ENCODE results near the gene PREP.
"Not testable (repeated sequence)": the region's sequence is repeated elsewhere in the genome, so short reads cannot be mapped to it uniquely, and the experiment has no call there.

PREP gene

GRCh38 chr6:105402939-105403935 lies at the start of gene PREP:
Gene PREP (minus strand): TSS chr6:105403082. CDS start chr6:105402891, 191 bp downstream.
- peak; percentile 87 for DNase-seq

DNA sequence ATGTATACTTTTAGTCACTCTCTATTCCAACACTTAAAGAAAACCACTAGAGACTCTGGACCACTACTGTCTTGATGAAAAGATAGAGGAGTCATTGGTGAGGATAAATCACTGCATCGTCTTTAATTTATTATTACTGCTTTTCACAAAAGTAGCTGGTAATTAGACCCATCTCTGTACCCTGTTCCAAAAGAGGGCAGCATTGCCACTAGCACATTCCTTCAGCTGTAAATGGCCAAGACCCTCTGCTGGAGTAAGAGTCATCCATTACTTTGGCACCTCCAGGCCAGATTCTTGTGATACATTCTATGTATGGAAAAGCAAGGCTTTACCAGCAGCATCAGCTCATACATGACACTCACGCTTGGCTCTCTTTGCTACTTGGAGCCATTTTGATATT lies 49.5 kb upstream of the PREP start:
- DNase-seq = no peak

- DNase-seq = no peak
Observed at GRCh38 chr6:105449756-105450390, 47.0 kb upstream of the PREP start.

GRCh38 chr6:105445481-105445880 lies 42.6 kb upstream of the PREP start:
- no peak for DNase-seq

DNA sequence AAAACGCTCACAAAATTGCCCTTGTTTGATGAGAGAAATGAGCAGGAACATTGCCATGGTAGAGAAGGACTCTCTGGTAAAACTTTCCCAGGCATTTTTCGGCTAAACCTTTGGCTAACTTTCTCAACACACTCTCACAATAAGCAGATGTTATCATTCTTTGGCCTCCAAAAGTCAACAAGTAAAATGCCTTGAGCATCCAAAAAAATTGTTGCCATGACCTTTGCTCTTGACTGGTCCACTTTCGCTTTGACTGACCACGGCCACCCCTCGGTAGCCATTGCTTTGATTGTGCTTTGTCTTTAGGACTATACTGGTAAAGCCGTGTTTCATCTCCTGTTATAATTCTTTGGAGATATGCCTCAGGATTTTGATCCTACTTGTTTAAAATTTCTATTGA lies 41.1 kb upstream of the PREP start:
- no peak for DNase-seq

DNA sequence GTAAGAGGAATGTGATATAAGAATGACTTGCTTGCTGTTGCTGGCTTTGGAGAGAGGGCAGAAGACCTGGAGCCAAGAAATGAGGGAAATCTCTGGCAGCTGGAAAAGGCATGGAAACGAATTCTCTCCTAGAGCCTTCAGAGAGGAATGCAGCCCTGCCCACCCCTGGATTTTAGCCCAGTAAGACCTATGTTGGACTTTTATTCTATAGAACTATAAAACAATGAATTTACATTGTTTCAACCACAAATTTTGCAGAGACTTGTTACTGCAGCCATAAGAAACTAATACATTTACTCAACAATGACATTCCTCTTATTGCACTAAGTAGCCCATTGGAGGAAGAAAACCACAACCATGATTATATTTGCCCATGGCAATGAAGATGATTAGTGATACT lies 39.5 kb upstream of the PREP start:
- DNase-seq = no peak

DNA sequence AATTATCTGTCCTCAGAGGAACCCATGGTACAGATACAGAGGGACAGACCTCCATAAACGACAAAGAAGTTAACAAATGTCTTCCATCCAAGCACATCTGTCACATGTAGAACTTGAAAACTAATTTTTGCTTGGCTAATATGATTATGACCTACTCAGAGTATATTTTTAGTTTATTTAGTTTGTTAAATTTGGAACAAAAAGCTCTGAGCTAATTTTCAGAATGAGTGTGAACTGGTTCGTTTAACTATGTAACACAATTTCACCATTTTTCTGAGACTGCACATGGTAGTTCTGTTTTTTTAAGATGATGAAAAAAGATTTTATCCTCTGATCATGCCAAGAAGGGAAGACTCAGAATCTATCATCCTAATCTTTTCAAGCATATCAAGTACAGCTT lies 34.4 kb upstream of the PREP start:
- no peak for DNase-seq

DNA sequence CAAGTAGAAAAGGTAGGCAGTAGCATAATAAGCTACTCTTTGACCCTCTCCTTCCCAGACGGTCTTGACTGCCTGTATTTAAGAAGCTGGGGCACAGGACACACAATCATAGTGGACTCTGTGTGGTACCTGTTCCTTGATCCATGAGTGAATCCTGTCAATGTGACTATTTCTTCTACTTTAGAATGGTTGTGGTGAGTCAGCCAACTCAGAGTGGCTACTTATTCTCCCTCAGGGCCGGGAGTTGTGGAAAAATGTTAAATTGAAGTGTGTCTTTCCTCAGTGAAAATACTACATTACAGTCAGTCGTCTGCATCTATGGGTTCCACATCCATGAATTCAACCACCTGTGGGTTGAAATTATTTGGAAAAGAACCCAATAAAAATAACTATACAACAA lies 30.8 kb upstream of the PREP start:
- no peak for DNase-seq

- no peak for DNase-seq
Observed at GRCh38 chr6:105432797-105433196, 29.9 kb upstream of the PREP start.

DNA sequence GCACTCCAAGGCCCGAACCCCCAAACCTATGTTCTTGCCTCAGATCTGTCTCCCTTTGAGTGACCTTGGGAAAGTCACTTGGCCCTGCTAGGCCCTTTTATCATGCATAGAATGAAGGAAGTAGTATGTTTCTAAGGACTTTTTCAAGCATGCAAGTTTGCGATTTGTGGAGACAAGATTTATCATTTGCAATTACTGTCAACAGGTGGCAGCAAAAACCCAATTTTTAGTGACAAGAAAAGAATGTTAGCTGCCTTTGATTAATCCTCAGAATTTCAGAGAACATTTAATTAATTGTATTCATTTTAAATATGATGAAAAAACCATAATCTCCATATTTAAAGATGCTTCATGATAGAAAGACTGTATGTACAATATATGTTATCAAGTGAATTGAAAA lies 28.3 kb upstream of the PREP start:
- DNase-seq = no peak

DNA sequence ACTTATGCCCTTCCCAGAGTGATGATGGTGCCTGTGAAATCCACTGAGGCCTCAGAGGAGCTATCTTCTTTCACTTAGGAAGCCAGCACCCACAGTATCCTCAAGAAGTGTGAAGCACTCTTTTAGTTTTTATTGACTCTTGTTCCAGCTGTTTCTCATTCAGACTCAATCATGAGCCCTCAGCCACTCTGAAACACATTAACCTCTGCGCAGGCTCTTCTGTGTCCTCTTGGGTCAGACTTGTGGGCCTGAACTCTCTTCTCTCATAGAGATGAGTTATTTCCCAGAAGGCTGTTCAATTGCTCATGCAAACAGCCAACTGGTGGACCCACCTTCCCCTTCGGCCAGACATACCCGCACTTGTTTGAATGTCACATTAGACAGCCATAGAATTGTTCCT lies 27.8 kb upstream of the PREP start:
- no peak for DNase-seq

DNA sequence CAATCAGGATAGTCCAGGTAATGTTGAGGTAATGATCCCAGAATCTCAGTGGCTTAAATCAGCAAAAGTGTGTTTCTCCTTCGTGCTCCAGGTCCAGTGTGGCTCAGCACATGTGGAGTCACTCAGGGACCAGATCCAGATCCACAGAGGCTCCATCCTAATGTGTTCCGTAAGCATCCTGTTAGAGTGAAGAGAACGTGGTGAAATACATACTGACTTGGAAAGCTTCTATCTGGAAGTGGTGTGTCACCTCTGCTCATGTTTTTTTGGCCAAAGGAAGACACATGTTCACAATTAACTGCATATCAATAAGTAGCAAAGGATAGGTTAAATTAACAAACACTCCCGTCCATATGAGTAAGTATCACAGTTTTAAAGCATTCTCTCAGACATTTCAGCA lies 26.8 kb upstream of the PREP start:
- DNase-seq = no peak

DNA sequence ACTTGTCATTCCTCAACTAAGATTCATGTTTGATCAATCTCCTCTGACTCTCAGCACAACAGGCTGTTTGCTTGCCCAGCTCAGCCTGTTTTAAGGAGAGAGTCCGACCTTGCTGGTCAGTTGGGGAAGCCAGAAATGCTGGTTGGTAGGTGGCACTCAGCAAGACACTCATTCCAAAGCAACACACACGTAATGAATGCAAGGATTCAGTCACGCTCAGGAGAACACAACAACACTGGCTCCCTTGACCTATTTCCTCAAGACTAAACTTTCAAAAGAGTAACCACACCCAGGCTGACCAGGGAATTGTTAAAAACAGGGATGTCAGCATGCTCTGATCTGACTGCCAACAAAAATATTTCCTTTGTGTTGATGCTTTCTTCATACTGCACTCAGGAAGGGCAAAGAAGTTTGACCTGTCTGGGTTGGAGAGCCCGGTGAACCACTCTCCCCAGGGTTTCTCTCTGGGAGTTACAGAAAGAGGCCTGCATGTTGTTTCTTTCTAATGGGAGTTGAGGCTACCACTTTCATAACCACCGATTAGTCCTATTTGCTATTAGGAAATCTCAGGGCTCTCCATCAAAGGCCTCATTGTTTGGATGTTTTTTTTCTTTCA lies 25.6 kb upstream of the PREP start:
- DNase-seq = no peak

DNA sequence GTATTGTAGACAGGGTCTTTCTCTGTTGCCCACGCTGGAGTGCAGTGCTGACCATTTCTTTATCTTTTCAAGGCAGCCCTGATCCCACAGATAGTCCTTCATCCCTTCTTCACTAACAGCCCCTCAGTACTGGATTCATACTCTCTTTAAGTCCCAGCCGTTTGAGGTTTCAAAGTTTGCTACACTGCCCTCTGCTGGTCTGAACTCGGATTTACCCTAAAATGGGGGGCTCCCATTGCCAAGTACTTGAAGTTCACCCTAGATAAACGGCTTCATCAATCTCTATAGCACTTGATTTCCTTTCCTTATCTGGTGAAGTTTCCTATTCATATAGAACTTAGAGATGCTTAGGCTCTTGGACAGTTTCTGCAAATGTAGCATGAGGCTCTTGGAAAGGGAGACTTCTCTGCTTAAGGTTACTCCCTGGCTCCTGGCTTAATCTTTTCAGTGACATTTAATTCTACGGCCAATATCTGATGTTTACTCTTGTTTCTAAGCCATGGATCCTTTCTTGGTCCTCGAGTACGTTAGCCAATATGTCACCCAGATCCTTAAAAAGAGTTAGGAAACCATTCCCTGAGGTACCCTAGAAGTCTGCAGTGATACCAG lies 21.4 kb upstream of the PREP start:
- DNase-seq = peak; percentile 67

- DNase-seq = not testable (repeated sequence)
Observed at GRCh38 chr6:105416971-105417370, 14.1 kb upstream of the PREP start.

GRCh38 chr6:105409734-105410133 lies 6.9 kb upstream of the PREP start:
- no peak for DNase-seq

GRCh38 chr6:105402090-105402938 lies 568 bp downstream of the PREP start:
- DNase-seq = peak; percentile 34

DNA sequence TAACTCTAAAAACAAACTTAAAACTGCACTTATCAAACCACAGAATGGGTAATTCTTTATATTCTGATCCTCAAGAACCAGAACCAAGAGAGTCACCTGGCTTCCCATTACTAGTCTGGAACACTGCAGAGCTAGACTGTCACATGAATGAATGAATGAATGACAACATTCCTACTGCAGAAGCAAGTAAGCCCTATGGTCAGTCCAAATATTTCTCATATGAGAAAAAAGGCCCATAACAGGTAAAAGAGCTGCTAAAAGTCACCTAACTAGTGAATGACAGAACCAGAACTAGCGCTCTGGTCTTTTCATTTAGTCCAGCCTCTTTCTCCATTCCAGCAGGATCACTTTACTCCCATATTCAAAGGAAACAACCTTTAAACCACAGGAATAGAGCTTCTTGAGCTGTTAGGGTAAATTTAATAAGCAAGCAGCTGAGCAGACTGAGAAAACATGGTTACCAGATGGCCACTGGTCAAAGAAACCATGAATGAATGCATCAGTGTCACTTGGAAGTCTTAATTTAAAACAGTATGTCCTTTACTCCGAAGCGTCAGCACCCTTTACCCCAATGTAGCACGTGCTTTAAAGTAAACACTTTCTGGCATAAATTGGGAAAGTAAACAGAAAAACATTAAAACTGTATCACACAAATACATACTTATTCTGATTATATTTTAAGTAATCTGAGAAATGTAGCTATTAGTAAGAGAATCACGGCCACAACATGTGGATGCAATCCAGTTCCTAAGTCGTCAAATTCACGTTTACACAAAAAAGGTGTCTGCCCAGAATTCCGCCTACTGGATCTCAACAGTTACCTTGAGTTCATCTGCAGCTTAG lies 1.4 kb downstream of the PREP start:
- no peak for DNase-seq

DNA sequence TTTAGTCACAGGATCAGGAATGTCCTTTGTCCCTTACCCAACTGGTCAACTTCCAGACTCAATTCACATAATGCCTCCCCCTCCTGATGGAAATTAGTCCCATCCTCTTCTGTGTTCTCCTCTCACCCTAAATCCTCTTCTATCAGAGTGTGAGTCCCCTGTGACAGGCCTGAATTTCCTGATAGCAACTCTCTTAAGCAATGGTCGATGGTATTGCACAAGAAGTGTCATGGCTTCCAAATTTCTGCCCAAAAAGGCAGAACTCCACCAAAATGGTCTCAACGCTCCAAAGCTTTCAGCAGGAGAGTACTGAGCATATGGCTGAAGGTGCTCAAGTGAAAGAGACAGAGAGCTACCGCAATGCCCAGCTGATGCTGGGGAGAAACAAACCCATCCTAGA lies 2.4 kb downstream of the PREP start:
- no peak for DNase-seq

DNA sequence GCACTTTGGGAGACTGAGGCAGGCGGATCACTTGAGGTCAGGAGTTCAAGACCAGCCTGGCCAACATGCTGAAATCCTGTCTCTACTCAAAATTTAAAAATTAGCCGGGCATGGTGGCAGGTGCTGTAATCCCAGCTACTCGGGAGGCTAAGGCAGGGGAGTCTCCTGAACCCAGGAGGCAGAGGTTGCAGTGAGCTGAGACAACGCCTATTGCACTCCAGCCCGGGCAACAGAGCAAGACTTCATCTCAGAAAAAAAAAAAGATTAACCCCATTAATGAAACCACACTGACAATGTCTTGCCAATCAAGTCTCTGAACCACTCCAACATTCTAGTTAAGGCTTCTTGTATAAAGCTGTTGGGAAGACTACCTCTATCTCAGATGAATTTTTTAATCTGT lies 4.0 kb downstream of the PREP start:
- no peak for DNase-seq

DNA sequence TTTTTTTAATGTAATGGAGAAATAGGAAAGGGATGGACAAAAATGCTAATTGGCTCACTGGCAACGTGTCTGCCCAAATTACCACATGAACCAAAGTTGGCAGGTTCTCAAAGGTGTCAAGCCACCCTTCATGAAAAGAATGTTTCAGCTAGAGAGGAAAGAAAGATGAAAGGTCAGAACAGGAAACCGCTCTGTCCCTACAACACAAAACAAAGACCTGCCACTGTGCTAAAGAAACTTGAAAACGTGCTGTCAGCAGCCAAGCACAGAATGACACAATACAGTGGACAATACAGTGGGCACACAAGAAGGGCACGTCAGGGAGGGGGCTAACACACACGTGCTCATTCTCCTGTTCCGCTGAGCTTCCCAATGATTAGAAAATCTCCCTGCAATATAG lies 4.9 kb downstream of the PREP start:
- no peak for DNase-seq
